Upper lobe of left lung (tissue), 6 donors: ENCODE data around the gene CALML6. TPM values are rescaled to one million over a fixed set of nuclear protein-coding genes. Genes with fewer than 3 reads are reported as not detected.
"Not testable (repeated sequence)": the region's sequence is repeated elsewhere in the genome, so short reads cannot be mapped to it uniquely, and the experiment has no call there.

Experiments used
- ATAC-seq, 2 donors: fragments of 200-7000 bp; cut with Tn5 transposase; one replicate each; pipeline ENCODE4 v1.9.1; 2022; ENCODE audit warnings: mild to moderate bottlenecking in 2 of 2, moderate library complexity in 2 of 2; ENCODE audit not compliant: low FRiP score in 2 of 2
- DNase-seq, 2 donors: peaks; one replicate each; pipeline ENCODE4 v3.0.0-alpha.2; 2019 to 2020
- H3K27ac ChIP-seq, 4 donors: fragments of 200-600 bp; sonication (generic); one replicate each; pipeline ENCODE4 v1.5.1; 2016 to 2019
- H3K27me3 ChIP-seq, 4 donors: fragments of 200-600 bp; sonication (generic); one replicate each; pipeline ENCODE4 v1.5.1; 2017 to 2019
- H3K36me3 ChIP-seq, 4 donors: fragments of 200-600 bp; sonication (generic); one replicate each; pipeline ENCODE4 v1.5.1; 2016 to 2019
- H3K4me1 ChIP-seq, 4 donors: fragments of 200-600 bp; sonication (generic); one replicate each; pipeline ENCODE4 v1.5.1; 2018 to 2019
- H3K4me3 ChIP-seq, 4 donors: fragments of 200-600 bp; sonication (generic); one replicate each; pipeline ENCODE4 v1.5.1; 2017 to 2019; ENCODE audit warnings: mild to moderate bottlenecking in 2 of 4, moderate library complexity in 1 of 4
- H3K9me3 ChIP-seq, 4 donors: fragments of 200-600 bp; sonication (generic); one replicate each; pipeline ENCODE4 v1.5.1; 2018 to 2019
- EP300 ChIP-seq, 4 donors: sonication (generic); formaldehyde crosslinking; IDR thresholded peaks; one replicate each; pipeline ENCODE4 v1.5.1; 2017; ENCODE audit warnings: antibody characterized with exemption in 4 of 4, control low read depth in 2 of 4
- POLR2A ChIP-seq, 4 donors: fragments of 450-650 bp; IDR thresholded peaks; one replicate each; pipeline ENCODE4 v1.5.1; 2016 to 2017; ENCODE audit warnings: antibody characterized with exemption in 4 of 4, mild to moderate bottlenecking in 2 of 4
- POLR2AphosphoS5 ChIP-seq, 2 donors: sonication (generic); formaldehyde crosslinking; IDR thresholded peaks; one replicate each; pipeline ENCODE4 v1.5.1; 2017; ENCODE audit warnings: antibody characterized with exemption in 2 of 2
- WGBS, 2 donors: methylation state at CpG; one replicate each; pipeline ENCODE4 v1.1.5; 2017 to 2018; 5-methylcytosine and 5-hydroxymethylcytosine counted together
- total RNA-seq, 6 donors: library from RNA; depleted of rRNA in 4 of 6; stranded (reverse); fragments of >200 nt in 4 of 6; gene quantifications; one replicate each; pipeline versions ENCODE4 v1.1.0 to v1.2.1, GENCODE V29; 2016 to 2021
- TF ChIP-seq, protein P1 (sequence below), 6 experiments: fragments of 450-650 bp in 4 of 6; fragments of 200-600 bp in 2 of 6; sonication (generic) in 2 of 6; IDR thresholded peaks; one replicate each; pipeline ENCODE4 v1.5.1; 2016 to 2019; ENCODE audit warnings: antibody characterized with exemption in 6 of 6
- donor health status: DM: no; HTN: no; CAD: no; lungs with moderate emphysema.
- donor health status: DM: no; HTN: yes; CAD: no; lungs with severe emphysema.

The CALML6 gene
- total RNA-seq, 6 donors from 2014 or later = 0.37 to 0.57 (median 0.39) TPM; not detected in 3

DNA sequence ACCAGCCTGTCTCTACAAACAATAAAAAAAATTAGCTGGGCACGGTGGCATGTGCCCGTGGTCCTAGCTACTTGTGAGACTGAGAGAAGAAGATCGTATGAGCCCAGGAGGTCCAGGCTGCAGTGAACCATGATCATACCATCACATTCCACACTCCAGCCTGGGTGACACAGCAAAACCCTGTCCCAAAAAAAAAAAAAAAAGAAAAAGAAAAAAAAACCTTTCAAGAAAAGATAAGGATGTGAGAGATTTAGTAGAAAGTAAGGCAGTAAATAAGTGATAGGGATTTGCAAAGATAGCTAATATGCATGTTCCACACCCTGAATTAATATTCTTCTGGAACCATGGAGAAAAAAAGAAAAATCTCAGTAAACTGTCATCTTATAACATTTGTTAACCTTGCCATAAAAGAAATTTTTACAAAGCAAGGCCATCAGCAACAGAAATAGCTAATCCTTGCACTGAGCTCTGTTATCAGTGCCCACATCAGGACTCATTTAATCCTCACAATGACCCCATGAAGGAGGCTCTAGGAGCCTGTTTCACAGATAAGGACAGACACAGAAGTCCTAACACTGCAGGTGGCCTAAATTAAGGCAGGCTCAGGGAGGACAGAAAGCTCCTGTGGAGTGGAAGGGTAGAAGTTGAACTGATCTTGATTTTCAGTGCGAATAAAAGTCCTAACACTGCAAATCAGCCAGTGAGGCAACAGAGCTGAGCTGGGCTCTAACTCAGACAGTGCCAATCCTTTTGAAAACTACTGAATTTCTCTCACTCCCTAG is 31.8 kb upstream of the CALML6 start:
- Histone ChIP-seq H3K36me3 (no peaks in the 10 kb centered on the region), H3K27ac (peak overlapping the region in 1 of 4 donors; percentile 4), H3K4me3 (no peak overlapping the region), H3K27me3 (no peaks in the 10 kb centered on the region), H3K4me1 (peaks cover 66 to 80% (median 79%) of the 10 kb centered on the region in 4 donors), H3K9me3 (no peaks in the 10 kb centered on the region)
- WGBS, 2 donors = 50 to 52% methylated on average over 4 of the region's 4 CpGs
- DNase-seq (no peak), ATAC-seq (no peak)
- no peak for TF ChIP-seq EP300 (IDR thresholded peaks at IDR 0.05)
- TF ChIP-seq POLR2AphosphoS5 (IDR thresholded peaks at IDR 0.05) = no peak
- TF ChIP-seq POLR2A (IDR thresholded peaks at IDR 0.05) = no peak
- TF ChIP-seq, protein P1, sequence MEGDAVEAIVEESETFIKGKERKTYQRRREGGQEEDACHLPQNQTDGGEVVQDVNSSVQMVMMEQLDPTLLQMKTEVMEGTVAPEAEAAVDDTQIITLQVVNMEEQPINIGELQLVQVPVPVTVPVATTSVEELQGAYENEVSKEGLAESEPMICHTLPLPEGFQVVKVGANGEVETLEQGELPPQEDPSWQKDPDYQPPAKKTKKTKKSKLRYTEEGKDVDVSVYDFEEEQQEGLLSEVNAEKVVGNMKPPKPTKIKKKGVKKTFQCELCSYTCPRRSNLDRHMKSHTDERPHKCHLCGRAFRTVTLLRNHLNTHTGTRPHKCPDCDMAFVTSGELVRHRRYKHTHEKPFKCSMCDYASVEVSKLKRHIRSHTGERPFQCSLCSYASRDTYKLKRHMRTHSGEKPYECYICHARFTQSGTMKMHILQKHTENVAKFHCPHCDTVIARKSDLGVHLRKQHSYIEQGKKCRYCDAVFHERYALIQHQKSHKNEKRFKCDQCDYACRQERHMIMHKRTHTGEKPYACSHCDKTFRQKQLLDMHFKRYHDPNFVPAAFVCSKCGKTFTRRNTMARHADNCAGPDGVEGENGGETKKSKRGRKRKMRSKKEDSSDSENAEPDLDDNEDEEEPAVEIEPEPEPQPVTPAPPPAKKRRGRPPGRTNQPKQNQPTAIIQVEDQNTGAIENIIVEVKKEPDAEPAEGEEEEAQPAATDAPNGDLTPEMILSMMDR (IDR thresholded peaks at IDR 0.05) = no peak

DNA sequence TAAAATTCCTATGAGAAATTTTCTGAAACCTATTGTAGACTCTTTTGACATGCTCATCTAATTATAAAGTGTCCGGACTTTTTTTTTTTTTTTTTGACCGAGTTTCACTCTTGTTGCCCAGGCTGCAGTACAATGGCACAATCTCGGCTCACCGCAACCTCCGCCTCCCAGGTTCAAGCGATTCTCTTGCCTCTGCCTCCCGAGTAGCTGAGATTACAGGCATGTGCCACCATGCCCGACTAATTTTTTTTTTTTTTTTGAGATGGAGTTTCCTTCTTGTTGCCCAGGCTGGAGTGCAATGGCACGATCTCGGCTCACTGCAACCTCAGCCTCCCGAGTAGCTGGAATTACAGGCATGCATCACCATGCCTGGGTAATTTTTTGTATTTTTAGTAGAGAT is 31.2 kb upstream of the CALML6 start:
- not testable (repeated sequence) for H3K9me3 ChIP-seq, DNase-seq, H3K36me3 ChIP-seq, H3K4me3 ChIP-seq, ATAC-seq, H3K27ac ChIP-seq, H3K27me3 ChIP-seq
- 69 to 75% methylated on average over 11 of the region's 11 CpGs for WGBS, 2 donors
- H3K4me1 ChIP-seq = peaks cover 69 to 82% (median 81%) of the 10 kb centered on the region in 4 donors

DNA sequence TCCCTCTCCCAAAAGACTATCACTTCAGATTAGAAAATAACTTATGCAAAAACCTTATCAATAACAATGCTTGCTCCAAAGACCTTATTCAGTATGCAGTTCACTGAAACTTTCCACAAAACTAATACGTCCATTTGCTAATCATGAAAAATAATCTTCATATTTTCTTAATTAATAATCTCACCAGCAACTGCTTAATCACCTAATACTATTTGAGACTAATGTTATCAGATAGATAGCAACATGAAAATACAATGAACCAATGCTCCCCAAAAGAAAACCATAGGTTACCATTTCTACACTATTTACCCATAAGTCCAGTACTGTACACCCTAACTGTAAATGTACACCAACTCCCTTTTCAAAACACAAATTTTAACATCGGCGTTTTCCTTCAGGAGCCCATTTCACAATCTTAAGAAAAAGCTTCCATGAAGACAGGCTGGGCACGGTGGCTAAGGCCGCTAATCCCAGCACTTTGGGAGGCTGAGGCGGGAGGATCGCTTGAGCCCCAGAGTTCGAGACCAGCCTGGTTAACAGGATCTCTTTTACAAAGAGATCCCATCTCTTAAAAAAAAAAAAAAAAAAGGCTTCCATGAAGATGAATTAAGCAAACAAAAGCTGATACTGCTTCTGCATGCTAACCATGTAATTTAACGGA is 25.8 kb upstream of the CALML6 start:
- Histone ChIP-seq H3K4me3 (peak overlapping the region; percentile 67 to 96 (median 90)), H3K9me3 (no peaks in the 10 kb centered on the region), H3K27me3 (no peaks in the 10 kb centered on the region), H3K4me1 (peaks cover 44 to 62% (median 57%) of the 10 kb centered on the region in 4 donors), H3K36me3 (no peaks in the 10 kb centered on the region), H3K27ac (peak overlapping the region; percentile 94 to 99 (median 96))
- 9 to 14% methylated on average over 9 of the region's 9 CpGs for WGBS, 2 donors
- DNase-seq = no peak
- TF ChIP-seq, protein P1 (IDR thresholded peaks at IDR 0.05) = no peak
- TF ChIP-seq POLR2AphosphoS5 (IDR thresholded peaks at IDR 0.05) (no peak), POLR2A (IDR thresholded peaks at IDR 0.05) (no peak), EP300 (IDR thresholded peaks at IDR 0.05) (no peak)
- ATAC-seq = no peak

DNA sequence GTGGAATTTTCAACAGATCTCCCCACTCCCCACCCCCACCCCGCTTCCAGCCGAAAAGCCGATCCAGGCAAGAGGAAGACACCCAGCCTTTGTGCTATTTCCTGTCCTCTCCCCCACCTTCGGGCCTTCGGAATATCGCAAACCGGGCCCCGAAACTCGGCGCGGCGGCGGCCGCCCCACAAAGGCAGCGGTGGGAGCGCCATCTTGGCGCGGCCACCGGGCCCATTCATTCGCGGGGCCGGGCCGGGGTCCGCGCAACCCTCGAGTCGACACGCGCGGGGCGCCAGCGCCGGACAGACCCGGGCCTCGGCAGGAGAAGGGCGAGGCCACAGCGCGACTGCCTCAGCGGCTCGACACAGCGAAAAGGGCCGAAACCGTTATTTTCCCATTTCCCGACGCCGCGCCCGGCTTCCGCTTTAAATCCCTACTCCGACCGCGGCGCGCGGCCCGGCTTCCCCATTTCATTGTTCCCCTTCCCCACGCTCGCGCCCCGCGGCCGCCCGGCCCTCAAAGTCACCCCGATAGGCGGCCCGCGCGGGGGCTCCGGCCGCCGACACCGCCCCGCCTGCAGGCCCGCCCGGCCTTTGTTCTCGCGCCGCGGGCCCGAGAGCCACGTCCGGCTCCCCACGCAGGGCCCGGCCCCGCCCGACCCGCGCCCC is 25.1 kb upstream of the CALML6 start:
- no peaks in the 10 kb centered on the region for H3K9me3 ChIP-seq
- peak; percentile 74 to 97 for DNase-seq
- H3K27ac ChIP-seq = peak overlapping the region; percentile 94 to 99 (median 96)
- H3K4me1 ChIP-seq = peaks cover 46 to 69% (median 58%) of the 10 kb centered on the region in 4 donors
- H3K4me3 ChIP-seq = peak overlapping the region; percentile 67 to 96 (median 90)
- H3K36me3 ChIP-seq = no peaks in the 10 kb centered on the region
- peak in 1 of 2 donors; percentile 54 for ATAC-seq
- WGBS, 2 donors = 0 to 1% methylated on average over 15 to 18 of the region's 88 CpGs
- H3K27me3 ChIP-seq = no peaks in the 10 kb centered on the region
- TF ChIP-seq POLR2A (IDR thresholded peaks at IDR 0.05) (peak in 2 of 4 donors; percentile 40 to 41), POLR2AphosphoS5 (IDR thresholded peaks at IDR 0.05) (no peak), EP300 (IDR thresholded peaks at IDR 0.05) (no peak)
- TF ChIP-seq, protein P1 (IDR thresholded peaks at IDR 0.05) = no peak
